SIG-M5 treated with dmso at 0.1 percent for 504 hours (cell line): ENCODE data around the gene DNAJC17.

ENCODE experiments used
- DNase-seq: peaks from one replicate; lab custom pipeline; 2025; ENCODE audit not compliant: unreplicated experiment; lab: John Stamatoyannopoulos, UW

DNAJC17 gene

DNA sequence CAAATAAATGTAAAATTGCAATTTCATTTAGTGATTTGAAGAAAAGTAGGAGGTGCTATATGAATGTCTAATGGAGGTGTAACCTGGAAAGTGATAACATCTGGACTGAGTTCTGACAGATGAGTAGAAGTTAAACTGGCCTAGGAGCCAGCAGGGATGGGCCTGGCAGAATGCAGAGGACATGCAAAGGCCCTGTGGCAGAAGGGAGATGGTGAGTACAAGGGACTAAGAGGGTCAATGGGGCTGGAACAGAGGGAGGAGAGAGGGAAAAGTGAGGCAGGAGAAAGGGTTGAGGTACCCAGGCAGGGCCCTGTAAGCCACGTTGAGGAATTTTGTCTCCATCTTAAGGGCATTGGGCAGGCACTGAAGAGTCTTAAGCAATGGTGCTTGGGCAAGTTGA lies 24.6 kb upstream of the DNAJC17 start:
- no peak for DNase-seq

DNA sequence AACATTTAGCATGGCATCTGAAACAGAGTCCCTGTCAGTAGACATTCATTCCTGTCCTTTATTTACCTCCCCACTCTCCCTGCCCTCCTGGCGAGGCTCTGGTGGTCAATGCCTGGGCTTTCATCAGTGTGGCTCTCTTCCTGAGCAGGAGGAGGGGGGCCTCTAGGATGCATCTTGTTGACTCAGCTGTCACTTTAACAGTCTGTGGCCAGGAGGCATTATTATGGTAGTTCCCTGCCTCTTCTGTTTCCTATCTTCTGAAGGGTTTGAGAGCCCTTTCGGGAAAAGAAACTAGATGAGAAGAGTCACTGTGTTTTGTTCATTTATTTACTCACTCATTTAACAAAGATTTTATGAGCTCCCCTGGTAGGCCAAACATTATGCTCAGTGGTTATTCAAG lies 23.6 kb upstream of the DNAJC17 start:
- DNase-seq: no peak

DNA sequence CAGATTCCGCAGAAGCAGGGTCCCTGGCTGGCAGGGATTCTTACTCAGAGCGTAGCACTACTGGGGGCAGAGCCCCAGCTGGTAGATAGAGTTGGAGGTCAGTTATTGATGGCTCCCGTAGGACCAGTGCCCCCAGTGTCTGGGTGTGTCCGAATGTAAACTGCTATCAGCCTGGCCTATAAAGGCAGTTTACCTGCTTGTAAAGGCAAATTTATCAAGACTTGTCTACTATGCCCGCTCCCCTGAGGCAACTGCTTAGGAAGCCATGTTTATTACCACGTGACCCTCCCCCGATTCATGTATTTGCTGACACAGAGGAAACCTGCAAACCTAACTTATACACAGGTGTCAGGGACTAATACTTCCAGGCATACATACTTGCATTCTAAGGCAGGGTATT lies 21.8 kb upstream of the DNAJC17 start:
- DNase-seq: no peak

DNA sequence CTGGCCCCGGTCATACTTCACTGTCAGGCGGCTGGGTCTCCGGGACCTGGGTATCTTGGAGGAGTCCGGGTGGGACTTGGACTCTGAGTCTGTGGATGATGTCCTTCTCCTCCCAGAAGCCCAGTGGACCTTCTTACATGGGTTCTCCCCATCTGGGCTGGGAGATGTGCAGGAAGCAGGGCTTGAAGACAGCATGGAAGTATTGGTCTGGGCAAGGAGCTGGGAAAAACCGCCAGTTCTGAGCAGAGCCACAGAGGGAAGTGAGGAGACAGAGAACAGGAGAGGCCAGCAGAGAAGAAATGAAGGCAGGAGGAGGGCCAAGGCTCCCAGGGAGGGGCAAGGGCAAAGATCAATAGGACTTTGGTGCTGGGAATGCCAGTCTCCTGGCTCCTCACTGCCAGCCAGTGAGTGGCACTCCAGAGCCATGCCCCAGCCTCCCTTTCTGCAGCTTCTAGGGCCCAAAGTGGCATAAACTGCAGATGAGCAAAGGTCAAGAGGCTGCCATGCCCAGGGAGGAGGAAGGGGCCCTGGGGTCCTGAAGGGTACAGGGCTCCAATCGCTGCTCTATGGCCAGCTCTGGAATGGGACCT lies 21.3 kb upstream of the DNAJC17 start, which contains the start of gene PPP1R14D:
TSS of gene PPP1R14D (minus strand) at position 262 of the 590 bp plus-strand sequence. CDS start at position 195, 67 bp downstream.
- DNase-seq: no peak

DNA sequence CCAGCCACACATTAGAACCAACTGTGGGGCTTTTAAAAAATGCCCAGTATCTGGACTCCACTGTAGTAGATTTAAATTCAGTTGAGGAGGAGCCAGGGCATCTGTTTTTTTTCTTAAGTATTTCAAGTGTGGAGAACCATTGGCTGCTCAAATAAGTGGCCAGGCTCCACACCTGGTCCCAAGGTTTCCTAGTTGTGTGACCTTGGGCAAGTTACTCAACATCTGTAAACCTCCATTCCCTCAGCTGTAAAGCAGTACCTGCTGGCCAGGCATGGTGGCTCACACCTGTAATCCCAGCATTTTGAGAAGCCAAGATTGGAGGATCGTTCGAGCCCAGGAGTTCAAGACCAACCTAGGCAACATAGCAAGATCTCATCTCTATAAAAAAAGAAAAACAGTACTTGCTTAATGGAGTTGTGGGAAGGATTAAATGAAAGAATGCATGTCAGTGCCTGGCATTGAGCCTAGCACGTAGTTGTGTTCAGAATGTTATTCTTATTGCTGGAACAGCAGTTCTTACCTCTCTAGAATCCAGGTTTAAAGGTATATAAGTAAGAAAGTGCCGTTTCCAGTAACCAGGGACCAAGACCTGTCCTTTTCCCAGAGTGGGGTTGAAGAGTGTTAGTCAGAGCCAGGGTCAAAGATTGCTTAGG lies 19.3 kb upstream of the DNAJC17 start:
- DNase-seq: no peak

DNA sequence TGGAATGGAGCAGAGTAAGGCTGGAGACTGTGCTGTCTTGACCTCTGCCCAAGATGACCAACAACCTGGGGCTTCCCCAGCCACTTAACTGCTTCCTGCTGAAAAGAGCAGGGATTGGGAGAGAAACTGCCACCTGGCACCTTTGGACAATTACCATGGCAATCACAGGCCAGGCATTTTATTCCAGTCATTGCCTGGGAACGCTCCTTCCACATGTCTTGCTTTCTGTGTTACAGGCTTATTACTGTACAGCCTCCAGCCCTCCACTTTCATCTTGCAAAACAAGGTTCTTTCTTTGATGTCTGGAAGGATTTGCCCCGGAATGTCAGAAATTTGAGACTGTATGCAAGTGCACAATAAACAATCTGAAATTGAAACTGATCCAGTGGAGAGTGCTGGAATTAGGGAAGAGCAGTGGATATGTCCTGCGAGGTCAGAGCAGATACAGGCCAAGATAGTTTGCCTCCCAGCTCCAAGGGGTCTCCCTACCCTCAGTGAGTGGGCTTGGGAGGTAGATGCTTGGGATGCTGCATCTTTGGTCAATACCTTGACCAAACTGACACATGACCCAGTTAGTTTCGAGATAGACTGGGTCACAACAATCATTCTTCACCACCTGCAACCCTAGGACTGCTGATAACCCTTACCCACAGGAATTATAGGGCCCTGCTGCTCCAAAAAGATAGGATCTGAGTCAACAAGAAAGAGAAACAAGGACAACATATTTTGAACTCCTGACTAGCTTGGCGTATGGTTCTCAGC lies 18.6 kb upstream of the DNAJC17 start:
- DNase-seq: no peak

DNA sequence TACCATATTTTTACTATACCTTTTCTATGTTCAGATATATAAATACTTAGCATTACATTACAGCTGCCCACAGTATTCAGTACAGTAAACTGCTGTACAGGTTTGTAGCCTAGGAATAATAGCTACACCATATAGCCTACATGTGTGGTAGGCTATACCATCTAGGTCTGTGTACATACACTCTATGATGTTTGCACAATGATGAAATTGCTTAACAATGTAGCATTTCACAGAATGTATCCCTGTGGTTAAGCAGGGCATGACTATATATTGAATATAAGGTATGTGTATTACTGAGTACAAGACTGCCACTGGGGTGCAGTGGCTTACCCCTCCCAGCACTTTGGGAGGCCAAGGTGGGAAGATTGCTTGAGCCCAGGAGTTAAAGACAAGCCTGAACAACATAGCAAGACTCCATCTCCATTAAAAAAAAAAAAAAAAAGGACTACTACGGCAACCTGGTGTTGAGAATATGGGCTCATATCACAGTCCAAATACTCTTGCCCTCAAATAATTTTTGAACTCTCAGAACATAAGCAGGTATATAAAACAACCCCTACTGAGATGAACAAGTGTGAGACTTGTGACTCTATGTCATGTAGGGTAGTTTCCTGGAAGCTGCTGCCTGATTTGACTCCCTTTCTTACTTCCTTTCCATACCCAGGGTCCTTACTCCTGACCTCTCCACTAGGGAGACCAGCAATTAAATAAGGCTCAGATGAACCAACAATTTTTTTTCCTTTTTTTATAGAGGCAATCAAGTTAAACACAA lies 16.5 kb upstream of the DNAJC17 start:
- peak; percentile 67 for DNase-seq

DNA sequence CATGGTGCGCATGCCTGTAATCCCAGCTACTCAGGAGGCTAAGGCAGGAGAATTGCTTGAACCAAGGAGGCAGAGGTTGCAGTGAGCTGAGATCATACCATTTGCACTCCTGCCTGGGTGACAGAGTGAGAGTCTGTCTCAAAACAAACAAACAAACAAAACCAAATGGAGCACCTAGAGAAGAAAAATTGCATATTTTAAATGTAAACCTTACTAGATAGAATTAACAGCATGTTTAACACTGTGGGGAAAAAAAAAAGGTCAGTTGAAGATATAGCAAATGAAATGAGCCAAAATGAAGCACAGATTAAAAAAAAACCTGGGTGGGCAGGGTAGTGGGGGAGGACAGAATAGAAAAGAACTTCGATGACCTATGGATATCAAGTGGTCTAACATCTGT lies 13.9 kb upstream of the DNAJC17 start:
- no peak for DNase-seq

DNA sequence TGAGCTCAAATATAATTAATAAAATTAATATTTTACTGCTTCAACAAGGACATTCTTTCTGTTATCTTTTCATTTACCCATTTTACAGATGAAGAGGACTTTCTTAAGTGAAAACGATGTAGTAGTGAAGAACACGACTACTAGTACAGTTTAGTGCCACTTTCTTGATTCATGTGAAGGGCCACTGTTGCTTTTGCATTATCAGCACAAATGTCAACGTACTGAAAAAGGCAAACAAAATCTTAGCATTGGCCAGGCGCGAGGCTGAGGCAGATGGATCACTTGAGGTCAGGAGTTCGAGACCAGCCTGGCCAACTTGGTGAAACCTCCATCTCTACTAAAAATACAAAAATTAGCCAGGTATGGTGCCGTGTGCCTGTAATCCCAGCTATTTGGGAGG lies 11.8 kb upstream of the DNAJC17 start:
- no peak for DNase-seq

DNA sequence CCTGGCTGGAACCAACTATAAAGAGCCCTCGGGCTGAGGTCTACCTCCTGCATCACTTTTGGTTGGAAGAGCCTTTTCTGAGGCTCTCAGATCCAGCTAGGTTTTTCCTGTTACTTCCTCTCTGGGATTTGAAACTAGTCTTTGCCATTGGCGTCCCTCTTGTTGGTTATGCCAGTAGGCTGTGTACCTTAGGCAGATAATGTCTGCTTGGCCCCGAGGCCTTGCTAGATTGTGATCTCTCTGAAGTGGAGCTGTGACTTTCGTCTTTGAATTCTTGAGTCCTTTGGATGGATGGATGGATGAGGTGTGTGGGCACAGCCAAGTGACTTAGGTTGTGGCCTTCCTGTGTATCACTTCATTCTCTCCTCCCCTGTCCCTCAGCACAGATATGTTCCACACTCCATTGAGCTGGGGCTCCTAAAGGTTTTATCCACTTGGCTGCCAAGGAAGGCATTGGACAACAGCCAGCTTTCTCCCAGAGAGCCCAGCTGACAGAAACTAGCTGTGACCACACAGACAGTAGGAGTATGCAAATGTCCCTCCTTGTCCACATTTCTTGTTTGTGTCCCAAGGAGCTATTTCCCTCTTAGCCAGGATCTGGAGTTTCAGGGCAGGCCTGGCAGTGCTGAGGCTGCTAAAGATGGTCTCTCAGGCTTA lies 7.9 kb upstream of the DNAJC17 start:
- DNase-seq: no peak

DNA sequence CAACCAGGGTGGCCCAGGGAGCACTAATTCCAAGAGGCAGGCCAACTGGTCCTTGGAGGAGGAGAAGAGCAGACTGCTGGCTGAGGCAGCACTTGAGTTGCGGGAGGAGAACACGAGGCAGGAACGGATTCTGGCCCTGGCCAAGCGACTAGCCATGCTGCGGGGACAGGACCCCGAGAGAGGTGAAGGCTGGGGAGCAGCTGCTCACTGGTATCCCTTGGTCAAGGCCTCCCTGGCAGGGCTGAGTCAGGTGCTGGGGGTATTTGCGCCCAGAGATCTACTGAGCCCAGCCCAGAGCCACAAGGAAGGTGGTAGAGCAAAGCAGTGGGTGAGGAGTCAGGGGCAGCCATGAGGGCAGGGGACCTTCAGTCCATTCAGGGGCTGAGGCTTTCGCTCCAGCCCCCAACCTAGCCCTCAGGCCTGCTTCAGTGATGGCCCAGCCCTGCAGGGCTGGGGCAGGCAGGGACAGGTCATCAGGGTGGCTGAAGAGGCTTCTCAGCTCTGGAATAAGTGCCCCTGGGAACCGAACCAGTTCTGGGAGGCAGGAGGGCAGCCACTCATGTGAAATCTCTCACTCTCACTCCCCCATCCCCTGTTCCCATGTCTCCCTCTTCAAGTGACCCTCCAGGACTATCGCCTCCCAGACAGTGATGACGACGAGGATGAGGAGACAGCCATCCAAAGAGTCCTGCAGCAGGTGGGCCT lies 5.6 kb upstream of the DNAJC17 start:
- no peak for DNase-seq

DNA sequence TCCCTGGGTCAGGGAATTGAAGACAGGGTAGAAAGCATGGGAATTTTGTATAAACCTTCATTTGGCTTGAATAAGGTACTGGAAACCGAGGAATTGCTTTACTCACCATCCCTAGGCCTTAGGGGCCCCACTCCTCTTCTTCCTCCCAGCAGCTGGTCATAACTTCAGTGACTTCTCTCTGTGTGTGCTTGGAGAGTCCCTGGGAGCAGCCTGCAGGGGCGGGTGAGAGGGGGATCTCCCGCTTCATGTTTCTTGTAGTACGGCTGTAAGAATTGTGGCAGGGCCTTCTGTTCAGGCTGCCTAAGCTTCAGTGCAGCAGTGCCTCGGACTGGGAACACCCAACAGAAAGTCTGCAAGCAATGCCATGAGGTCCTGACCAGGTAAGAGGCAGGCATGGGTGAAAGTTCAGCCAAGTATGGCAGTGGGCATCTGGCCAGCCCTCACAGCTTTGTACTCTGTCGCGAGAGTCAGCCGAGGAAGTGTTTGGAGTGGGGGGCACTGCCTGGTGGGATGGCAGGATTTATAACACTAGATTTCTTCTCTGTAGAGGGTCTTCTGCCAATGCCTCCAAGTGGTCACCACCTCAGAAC lies 1.7 kb upstream of the DNAJC17 start:
- no peak for DNase-seq

DNA sequence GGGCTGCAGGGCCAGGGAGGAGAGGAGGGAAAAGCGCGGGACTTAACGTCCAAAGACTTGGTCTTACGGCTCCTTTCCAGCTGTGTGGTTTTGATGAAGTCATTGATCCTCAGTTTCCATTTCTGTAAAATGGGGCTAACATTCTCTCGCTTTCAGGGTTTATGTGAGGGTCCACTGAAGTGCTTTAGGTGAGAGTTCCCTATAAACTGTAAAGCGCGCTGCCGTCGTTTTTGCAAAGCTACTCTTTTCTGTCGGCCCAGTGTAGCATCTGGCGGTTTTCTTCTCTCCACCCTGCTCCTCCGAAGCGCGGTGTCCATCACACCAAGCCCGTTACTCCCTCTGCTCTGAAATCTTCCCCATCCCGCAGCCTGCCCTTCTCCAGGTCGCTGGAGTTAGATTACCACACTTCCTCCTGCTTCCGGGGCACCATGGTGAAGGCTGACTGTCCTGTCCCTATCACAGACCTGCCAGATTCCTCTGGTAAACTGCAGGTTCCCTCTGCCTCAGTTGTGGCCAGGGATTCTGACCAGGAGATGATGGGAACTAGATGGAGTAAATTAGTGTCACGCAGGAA lies 702 bp upstream of the DNAJC17 start:
- DNase-seq: no peak

DNA sequence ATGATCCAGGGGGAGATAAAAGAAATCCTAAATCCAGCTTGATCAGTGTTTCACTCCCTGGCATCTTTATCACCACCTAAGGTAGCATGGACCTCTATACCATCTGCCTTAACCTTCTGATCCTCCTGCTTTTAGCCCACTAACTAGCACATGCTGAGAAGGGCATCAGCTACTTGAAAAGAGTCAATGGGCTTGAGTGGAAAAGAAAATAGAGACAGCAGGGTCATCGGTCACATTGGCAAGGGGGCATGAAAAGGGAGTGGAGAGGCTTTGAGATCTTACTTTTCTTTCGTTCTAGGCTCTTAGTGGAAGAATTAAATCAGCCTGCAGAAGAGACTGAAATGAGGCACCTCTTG lies 623 bp downstream of the DNAJC17 start:
- no peak for DNase-seq

DNA sequence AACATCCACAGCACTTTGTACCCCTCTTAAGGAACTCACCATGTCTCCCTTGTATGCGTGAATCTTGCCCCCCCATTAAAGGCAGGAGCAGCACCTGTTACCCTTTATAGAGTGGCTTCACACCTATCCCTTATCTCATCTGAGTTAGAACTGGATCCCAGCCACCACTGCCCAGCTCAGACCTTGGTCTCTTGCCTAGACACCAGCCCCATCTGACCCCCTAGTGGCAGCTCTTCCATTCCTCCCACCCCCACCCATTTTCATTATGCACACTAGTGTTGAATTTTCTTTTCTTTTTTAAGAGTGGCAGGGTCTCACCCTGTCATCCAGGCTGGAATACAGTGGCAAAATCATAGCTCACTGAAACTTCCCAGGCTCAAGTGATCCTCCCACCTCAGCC lies 3.6 kb downstream of the DNAJC17 start:
- DNase-seq: no peak

DNA sequence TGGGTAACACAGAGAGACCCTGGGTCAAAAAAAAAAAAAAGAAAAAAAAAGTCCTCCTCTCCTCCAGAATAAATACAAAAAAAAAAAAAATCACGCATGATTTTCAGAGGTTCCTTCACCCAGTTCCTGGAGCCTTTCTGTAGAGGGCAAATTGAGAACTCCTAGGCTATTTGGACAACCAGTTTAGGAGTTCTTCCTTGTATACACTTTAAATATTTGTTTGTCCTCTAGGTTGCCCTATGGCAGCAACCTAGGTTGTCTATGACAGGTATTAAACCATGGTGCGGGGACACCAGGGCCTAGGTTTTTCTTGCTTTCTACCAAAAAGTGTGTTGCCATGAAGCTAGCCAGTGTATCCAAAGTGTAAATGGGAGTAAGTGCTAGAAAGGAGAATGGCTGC lies 4.2 kb downstream of the DNAJC17 start:
- no peak for DNase-seq

DNA sequence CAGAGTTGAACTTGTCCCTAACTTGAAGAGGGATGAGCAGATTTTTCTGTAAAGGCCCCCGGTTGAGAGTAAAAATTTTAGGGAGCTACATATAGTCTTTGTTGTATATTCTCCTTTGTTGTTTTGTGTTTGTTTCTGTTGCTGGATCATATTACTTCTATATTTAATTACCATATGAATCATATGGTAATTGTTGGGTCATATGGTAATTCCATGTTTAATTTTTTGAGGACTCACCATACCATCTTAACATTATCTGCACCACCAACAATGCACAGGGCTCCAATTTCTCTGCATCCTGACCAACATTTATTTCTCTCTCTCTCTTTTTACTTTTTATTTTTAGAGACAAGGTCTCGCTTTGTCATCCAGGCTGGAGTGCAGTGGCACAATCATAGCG lies 7.8 kb downstream of the DNAJC17 start:
- no peak for DNase-seq

DNA sequence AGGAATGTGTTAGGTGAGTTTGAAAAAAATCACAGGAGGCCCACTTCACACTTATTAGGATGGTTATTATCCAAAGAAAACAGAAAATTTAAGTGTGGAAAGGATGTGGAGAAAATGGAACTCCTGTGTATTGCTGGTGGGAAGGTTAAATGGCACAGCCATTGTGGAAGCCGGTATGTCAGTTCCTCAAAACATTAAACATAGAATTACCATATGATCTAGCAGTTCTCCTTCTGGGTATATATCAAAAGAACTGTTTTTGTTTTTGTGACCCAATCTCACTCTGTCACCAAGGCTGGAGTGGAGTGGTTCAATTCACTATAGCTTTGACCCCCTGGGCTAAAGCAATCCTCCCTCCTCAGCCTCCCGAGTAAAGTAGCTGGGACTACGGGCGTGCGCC lies 10.8 kb downstream of the DNAJC17 start:
- DNase-seq: no peak

DNA sequence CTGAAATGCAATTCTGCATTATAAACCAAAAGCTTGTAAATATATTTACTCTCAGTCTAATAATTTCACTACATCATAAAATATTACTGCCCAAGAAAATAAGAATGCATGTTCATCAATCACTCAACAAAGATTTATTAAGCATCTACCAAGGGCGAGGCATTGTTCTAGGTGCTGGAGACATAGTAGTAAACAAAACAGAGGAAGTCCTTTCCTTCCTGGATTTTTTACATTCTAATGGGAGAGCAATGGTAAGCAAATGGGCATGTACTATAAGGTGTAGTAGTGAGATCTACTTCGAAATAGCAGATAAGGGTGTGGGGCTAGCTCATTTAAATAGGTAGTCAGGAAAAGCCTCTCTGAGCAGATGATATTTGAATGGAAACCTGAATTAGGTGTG lies 11.2 kb downstream of the DNAJC17 start:
- DNase-seq: no peak
